ENCODE data around the gene ASCC1. TPM values are rescaled to one million over a fixed set of nuclear protein-coding genes. Genes with fewer than 3 reads are reported as not detected.

ASCC1 gene
- total and polyA plus RNA-seq, 2 of the 13 experiments (the other 11 are each of a cell fraction or from before 2014, with no cell fraction given) = 21.6 to 30.1 TPM

GRCh38 chr10:72097448-72098300 lies 118.4 kb downstream of the ASCC1 start (continued):
- TF ChIP-seq, protein P1, sequence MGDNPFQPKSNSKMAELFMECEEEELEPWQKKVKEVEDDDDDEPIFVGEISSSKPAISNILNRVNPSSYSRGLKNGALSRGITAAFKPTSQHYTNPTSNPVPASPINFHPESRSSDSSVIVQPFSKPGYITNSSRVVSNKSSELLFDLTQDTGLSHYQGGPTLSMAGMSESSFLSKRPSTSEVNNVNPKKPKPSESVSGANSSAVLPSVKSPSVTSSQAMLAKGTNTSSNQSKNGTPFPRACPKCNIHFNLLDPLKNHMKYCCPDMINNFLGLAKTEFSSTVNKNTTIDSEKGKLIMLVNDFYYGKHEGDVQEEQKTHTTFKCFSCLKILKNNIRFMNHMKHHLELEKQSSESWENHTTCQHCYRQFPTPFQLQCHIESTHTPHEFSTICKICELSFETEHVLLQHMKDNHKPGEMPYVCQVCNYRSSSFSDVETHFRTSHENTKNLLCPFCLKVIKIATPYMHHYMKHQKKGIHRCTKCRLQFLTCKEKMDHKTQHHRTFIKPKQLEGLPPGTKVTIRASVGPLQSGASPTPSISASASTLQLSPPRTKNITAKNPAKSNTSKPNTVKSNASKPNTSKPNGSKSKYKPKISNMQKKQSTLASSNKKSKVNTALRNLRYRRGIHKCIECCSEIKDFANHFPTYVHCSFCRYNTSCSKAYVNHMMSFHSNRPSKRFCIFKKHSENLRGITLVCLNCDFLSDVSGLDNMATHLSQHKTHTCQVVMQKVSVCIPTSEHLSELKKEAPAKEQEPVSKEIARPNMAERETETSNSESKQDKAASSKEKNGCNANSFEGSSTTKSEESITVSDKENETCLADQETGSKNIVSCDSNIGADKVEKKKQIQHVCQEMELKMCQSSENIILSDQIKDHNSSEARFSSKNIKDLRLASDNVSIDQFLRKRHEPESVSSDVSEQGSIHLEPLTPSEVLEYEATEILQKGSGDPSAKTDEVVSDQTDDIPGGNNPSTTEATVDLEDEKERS (CRISPR knock-in tag; IDR thresholded peaks at IDR 0.05) = peak; percentile 18; the same call in 1 of the 2 replicates
- TF ChIP-seq TEAD2 (CRISPR knock-in tag; IDR thresholded peaks at IDR 0.05) (no peak), HMG20A (CRISPR knock-in tag; IDR thresholded peaks at IDR 0.05; ENCODE audit: borderline replicate concordance) (peak; percentile 78; the same call in 1 of the 2 replicates), ZFX (CRISPR knock-in tag; IDR thresholded peaks at IDR 0.05; ENCODE audit: low read depth) (no peak), SNAPC2 (CRISPR knock-in tag; IDR thresholded peaks at IDR 0.05) (no peak), PCBP2 (optimal IDR thresholded peaks at IDR 0.05; ENCODE audit: low read depth, low read length, poor library complexity, severe bottlenecking) (no peak), ZNF282 (IDR thresholded peaks at IDR 0.05; ENCODE audit: partially characterized antibody) (no peak), ZNF788 (CRISPR knock-in tag; IDR thresholded peaks at IDR 0.05; ENCODE audit: borderline replicate concordance) (no peak), ZFAT (CRISPR knock-in tag; conservative IDR thresholded peaks at IDR 0.05) (no peak), ZNF572 (CRISPR knock-in tag; IDR thresholded peaks at IDR 0.05) (no peak), ZNF850 (CRISPR knock-in tag; conservative IDR thresholded peaks at IDR 0.05) (no peak), REPIN1 (CRISPR knock-in tag; IDR thresholded peaks at IDR 0.05; ENCODE audit: borderline replicate concordance, low read depth) (peak; percentile 1; the same call in 1 of the 2 replicates), WIZ (CRISPR knock-in tag; IDR thresholded peaks at IDR 0.05) (no peak), ZFP36L1 (CRISPR knock-in tag; IDR thresholded peaks at IDR 0.05) (no peak), ZMYM2 (CRISPR knock-in tag; IDR thresholded peaks at IDR 0.05) (no peak), RFX3 (CRISPR knock-in tag; IDR thresholded peaks at IDR 0.05) (no peak), RFXAP (CRISPR knock-in tag; IDR thresholded peaks at IDR 0.05; ENCODE audit: borderline replicate concordance) (no peak), ONECUT2 (CRISPR knock-in tag; IDR thresholded peaks at IDR 0.05) (no peak), CCDC6 (CRISPR knock-in tag; IDR thresholded peaks at IDR 0.05) (no peak), ZSCAN9 (CRISPR knock-in tag; IDR thresholded peaks at IDR 0.05; ENCODE audit: borderline replicate concordance) (no peak), TFAP4 (IDR thresholded peaks at IDR 0.05; ENCODE audit: borderline replicate concordance, low read depth) (0 out of 2 replicates have a peak, but pooled peaks have one; percentile 46), U2AF1 (optimal IDR thresholded peaks at IDR 0.05; ENCODE audit: low read depth, low read length) (no peak)
- TF ChIP-seq, protein P2, sequence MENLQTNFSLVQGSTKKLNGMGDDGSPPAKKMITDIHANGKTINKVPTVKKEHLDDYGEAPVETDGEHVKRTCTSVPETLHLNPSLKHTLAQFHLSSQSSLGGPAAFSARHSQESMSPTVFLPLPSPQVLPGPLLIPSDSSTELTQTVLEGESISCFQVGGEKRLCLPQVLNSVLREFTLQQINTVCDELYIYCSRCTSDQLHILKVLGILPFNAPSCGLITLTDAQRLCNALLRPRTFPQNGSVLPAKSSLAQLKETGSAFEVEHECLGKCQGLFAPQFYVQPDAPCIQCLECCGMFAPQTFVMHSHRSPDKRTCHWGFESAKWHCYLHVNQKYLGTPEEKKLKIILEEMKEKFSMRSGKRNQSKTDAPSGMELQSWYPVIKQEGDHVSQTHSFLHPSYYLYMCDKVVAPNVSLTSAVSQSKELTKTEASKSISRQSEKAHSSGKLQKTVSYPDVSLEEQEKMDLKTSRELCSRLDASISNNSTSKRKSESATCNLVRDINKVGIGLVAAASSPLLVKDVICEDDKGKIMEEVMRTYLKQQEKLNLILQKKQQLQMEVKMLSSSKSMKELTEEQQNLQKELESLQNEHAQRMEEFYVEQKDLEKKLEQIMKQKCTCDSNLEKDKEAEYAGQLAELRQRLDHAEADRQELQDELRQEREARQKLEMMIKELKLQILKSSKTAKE (CRISPR knock-in tag; IDR thresholded peaks at IDR 0.05; ENCODE audit: borderline replicate concordance) = no peak

Data from HepG2 (cell line).